GM12891 (cell line): ENCODE data around the gene ASB2.

Experiments used
- DNase-seq: peaks from one replicate; pipeline ENCODE4 v3.0.0; 2011; ENCODE audit warnings: low spot score; ENCODE audit not compliant: insufficient read length
- FAIRE-seq: peaks from 2 replicates; lab custom pipeline; 2011; peaks lifted over from hg19 to GRCh38; lab: Jason Lieb, UNC
- PAX5 ChIP-seq: IDR thresholded peaks from 2 replicates; pipeline ENCODE4 v1.6.1; 2011; ENCODE audit warnings: low read length, moderate library complexity, mild to moderate bottlenecking; ENCODE audit not compliant: insufficient read depth, severe bottlenecking
- POLR2A ChIP-seq: IDR thresholded peaks from 2 replicates; pipeline ENCODE4 v1.6.1; 2011; ENCODE audit warnings: low read depth, low read length, control low read depth
- POLR2AphosphoS5 ChIP-seq: IDR thresholded peaks from 2 replicates; pipeline ENCODE4 v1.6.1; 2011; ENCODE audit warnings: low read depth, low read length, control low read depth
- POU2F2 ChIP-seq: IDR thresholded peaks from 2 replicates; pipeline ENCODE4 v1.6.1; 2011; ENCODE audit warnings: low read depth, mild to moderate bottlenecking, control low read depth, low read length, moderate library complexity
- SPI1 ChIP-seq: IDR thresholded peaks from 2 replicates; pipeline ENCODE4 v1.6.1; 2011; ENCODE audit warnings: low read depth, low read length, control low read depth
- TAF1 ChIP-seq: IDR thresholded peaks from 2 replicates; pipeline ENCODE4 v1.6.1; 2011; ENCODE audit warnings: low read depth, low read length, control low read depth

ASB2 gene

DNA sequence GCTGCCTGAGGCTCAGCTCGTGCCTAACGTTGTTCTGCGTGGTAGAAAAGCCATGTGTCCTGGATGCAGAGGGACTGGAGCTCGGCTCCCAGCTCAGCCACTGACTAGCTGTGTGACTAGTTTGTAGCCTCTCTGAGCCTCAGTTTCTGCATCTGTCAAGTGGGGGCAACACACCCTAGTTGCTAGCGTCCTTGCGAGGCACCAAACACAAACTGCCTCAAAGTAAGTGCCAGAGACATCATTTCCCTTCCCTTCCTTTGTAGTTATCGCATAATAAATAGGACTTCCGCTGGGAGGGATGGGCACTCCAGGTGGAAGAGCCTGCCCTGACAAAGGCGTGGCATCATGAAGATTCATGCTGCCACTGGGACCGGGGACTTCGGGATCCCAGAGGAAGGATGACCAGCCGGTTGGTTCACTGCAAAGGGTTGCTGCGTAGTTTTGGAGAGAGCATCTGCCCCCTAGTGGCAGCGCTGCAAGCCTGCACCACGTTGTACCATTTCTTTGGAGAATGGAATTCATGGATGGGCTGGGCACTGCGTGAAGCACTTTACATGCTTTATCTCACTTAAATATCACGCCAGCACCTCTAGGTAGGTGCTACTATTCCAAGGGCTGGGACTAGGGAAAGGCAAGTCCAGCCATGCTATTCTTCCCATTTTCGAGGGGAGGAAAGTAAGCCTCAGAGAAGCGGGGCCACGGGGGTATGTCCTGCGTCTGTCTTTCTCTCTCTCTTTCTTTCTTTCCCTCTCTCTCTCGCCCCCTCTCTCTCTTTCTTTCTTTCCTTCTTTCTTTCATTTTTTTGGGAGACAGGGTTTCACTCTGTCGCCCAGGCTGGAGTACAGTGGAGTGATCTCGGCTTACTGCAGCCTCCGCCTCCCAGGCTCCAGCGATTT is 25.4 kb upstream of the ASB2 start:
- DNase-seq (peak; percentile 65), FAIRE-seq (peak; percentile 97)
- no peak for TF ChIP-seq POLR2A
- TF ChIP-seq TAF1, result no peak
- no peak for TF ChIP-seq POU2F2
- no peak for TF ChIP-seq PAX5
- TF ChIP-seq POLR2AphosphoS5, result no peak
- no peak for TF ChIP-seq SPI1

DNA sequence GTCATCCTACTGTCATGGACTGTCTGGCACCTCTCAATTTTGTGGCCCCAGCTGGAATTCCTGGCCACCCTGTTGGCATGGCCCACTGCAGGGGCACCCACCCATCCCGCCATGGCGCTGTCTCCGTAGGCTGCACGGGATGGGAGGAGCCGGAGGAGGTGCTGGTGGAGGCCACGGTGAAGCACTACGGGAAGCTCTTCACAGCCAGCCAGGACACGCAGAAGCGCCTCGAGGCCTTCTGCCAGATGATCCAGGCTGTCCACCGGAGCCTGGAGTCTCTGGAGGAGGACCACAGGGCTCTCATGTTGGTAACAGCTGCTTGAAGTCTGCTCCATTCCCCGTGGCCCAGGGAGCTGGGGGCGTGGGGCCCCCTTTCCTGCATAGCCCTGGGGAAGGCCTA is 24.6 kb upstream of the ASB2 start:
- no peak for DNase-seq
- TF ChIP-seq PAX5, result no peak
- TF ChIP-seq POLR2AphosphoS5, result no peak
- no peak for TF ChIP-seq SPI1
- no peak for TF ChIP-seq POU2F2
- FAIRE-seq, result no peak

DNA sequence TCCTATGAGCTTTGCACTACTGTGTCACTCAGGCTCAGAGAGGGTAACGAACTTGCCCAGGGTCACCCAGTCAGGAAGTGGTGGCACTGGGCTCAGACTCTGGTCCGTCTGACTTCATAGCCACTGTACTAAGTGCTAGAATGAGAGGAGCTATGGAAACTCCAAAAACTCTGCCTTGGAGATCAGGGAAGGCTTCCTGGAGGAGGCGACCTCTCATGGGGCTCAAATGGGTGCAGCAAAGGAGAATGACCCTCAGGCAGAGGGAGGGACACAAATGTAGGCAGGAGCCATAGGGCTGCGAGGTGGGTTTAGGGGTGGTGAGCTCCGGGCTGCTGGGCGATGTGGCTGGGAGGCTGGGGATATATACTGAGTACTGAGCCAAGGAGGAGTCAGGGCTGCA is 23.9 kb upstream of the ASB2 start:
- FAIRE-seq, result no peak
- DNase-seq, result no peak
- TF ChIP-seq POU2F2, result no peak
- no peak for TF ChIP-seq TAF1
- TF ChIP-seq POLR2AphosphoS5, result no peak
- TF ChIP-seq SPI1, result no peak
- no peak for TF ChIP-seq POLR2A
- TF ChIP-seq PAX5, result no peak

DNA sequence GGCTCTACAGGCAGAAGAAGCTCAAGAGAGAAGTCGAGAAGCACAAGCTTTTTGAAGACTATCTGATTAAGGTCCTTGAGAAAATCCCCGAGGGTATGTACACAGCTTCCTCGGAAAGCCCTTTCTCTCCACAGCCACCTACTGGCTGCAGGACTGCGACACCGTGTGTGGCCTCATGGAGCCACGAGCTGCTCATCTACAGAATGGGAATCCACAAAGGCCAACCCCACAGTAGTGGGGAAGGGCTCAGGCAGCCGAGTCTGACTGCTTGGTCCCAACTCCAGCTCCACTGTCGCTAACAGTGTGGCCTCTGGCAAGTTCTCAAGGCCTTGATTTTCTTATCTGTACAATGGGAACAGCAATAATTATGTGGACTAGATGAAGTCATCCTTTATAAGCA is 23.2 kb upstream of the ASB2 start:
- DNase-seq (no peak), FAIRE-seq (no peak)
- TF ChIP-seq POLR2A (no peak), TAF1 (no peak), SPI1 (no peak), POLR2AphosphoS5 (no peak), PAX5 (no peak), POU2F2 (no peak)

DNA sequence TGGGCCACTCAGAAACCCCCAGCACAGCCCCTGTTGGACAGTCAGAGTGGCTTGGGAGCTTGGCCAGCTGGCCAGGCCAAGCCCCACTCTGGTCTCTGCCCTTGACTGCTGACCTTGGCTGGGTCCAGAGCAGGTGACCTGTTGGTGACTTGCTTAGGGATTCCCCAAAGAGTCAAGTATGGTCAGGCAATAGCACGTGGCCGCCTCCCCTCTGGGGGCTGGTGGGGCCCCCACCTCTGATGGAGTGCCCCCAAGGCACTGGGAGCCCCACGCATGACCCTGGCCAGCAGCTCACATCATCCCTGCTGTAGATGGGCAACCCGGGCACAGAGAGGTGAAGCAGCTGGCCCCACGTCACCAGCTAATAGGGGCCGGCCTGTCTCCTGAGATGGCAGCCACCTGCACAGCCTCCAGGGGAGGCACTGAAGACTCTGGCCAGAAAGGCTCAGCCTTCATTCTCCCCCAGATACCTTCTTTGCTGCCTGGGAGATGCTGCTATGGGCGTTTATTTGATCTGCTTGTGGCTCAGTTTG is 22.6 kb upstream of the ASB2 start:
- DNase-seq (no peak), FAIRE-seq (no peak)
- TF ChIP-seq POLR2A (no peak), SPI1 (no peak), POLR2AphosphoS5 (no peak), TAF1 (no peak), PAX5 (no peak), POU2F2 (no peak)

DNA sequence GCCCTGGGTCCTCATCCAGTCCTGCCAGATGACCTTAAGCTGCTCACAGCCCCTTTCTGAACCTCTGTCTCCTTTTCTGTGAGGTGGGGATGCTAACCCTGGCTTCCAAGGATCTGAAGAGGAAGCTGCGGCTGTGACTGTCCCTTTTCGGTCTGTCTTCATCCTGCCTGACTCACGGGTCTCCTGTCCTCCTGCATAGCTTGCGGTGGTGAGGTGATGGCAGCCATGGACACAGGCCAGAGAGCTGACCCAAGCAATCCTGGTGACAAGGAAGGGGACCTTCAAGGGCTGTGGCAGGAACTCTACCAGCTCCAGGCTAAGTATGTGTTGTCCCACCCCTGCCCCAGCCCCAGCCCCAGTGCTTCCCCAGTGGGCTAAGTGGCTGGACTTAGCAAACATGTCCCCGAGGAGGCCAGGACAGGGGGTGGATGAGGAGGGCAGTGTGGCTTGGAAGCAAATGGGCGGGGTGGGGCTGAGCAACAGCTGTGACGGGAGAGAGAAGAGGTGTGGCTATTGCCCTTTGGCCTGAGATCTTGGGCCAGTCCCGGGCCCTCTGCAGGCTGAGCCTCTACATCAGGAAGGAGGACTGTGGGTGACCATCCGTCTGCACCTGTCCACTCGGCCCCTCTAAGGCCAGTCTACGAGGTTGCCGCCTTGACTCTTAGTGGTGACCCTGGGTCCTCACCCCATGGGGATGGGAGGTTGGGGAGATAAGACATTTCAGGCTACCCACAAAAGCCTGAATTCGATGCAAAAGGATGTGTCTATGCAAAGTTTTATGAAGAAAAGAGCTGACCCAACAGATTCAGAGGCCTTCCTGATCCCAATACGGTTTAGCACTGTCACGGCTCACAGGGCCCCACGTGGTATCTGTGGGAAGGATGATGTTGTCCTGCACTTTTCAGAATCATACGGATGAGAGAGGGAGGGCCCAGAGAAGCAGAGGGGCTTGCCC is 21.8 kb upstream of the ASB2 start:
- no peak for DNase-seq
- TF ChIP-seq POLR2A, result no peak
- no peak for TF ChIP-seq PAX5
- no peak for TF ChIP-seq POLR2AphosphoS5
- no peak for TF ChIP-seq SPI1
- TF ChIP-seq POU2F2, result no peak
- no peak for TF ChIP-seq TAF1

GRCh38 chr14:93997082-93997481 is 20.7 kb upstream of the ASB2 start, which contains the start of gene CCDC197:
TSS of gene CCDC197 (plus strand) at chr14:93997301. CDS start at chr14:93998132, 831 bp downstream.
- FAIRE-seq (no peak), DNase-seq (no peak)
- no peak for TF ChIP-seq POLR2A
- no peak for TF ChIP-seq SPI1
- no peak for TF ChIP-seq PAX5
- no peak for TF ChIP-seq TAF1
- TF ChIP-seq POLR2AphosphoS5, result no peak
- TF ChIP-seq POU2F2, result no peak

More for the DNA sequence above, 21.8 kb upstream of the ASB2 start:
- no peak for FAIRE-seq

GRCh38 chr14:93996130-93996695 is 19.8 kb upstream of the ASB2 start:
- TF ChIP-seq POU2F2 (no peak), PAX5 (no peak), POLR2AphosphoS5 (no peak), POLR2A (no peak), TAF1 (no peak), SPI1 (no peak)
- DNase-seq (no peak), FAIRE-seq (no peak)
